ENCODE data around the gene PCDH15. TPM values are rescaled to one million over a fixed set of nuclear protein-coding genes. Genes with fewer than 3 reads are reported as not detected.

The PCDH15 gene
- total and polyA plus RNA-seq, 2 of the 4 experiments (the other 2 are of a cell fraction), result not detected

DNA sequence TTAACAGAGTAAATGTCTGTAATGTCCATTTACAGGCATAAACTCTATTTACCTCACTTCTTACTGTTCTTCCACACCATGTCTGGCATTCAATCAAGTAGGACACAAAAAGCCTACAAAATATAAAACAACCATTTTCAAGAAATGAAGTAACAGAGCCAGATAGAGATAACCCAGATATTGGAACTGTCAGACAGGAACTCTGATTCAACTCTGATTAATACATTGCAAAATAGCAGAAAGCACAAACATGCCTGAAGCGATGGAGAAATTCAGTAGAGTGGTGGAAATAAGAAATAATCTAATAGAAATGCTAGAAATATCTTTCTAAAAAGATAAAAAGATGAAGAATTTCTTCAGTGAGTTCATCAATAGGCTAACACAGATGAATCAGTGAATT is 964.4 kb downstream of the PCDH15 start:
- dilution Hi-C loops (cut with HindIII; ENCODE audit: low sequenced_read_pairs, unreplicated experiment) (no loop called here), in situ Hi-C loops (cut with MboI; ENCODE audit: low sequenced_read_pairs) (no loop called here), intact Hi-C loops (cut with micrococcal nuclease) (no loop called here)
- Histone ChIP-seq H4K8ac (ENCODE audit: low read depth in 2 of 2, low read length in 2 of 2) (no peak overlapping the region), H3K4me3 (ENCODE audit: insufficient read depth, low read depth, low read length) (no peak overlapping the region), H3K9ac (ENCODE audit: low read depth, low read length) (no peak overlapping the region), H2AK5ac (ENCODE audit: low read depth, low read length) (no peak overlapping the region), H2BK5ac (ENCODE audit: low read depth, low read length, poor library complexity, severe bottlenecking) (no peak overlapping the region), H3K4me1 (ENCODE audit: control insufficient read depth, insufficient read depth, low read length) (no peaks in the 10 kb centered on the region), H3K36me3 (ENCODE audit: control insufficient read depth, insufficient read depth, low read length) (no peaks in the 10 kb centered on the region), H3K27me3 (ENCODE audit: control insufficient read depth, insufficient read depth, low read length) (no peaks in the 10 kb centered on the region), H3K4ac (ENCODE audit: low read depth, low read length) (no peak overlapping the region), H2BK120ac (ENCODE audit: low read depth, low read length) (no peak overlapping the region), H3K4me2 (ENCODE audit: low read depth, low read length) (no peak overlapping the region), H2AK9ac (replicated peaks; ENCODE audit: low read depth, low read length, poor library complexity) (no peak overlapping the region), H4K91ac (ENCODE audit: insufficient read depth, low read depth, low read length) (no peak overlapping the region), H4K5ac (ENCODE audit: low read depth, low read length) (no peak overlapping the region), H4K20me1 (ENCODE audit: insufficient read depth, low read length) (no peaks in the 10 kb centered on the region), H3K56ac (ENCODE audit: extremely low read depth, insufficient read depth, low read length) (no peak overlapping the region), H3K23ac (ENCODE audit: low read depth, low read length) (no peak overlapping the region), H3K18ac (ENCODE audit: low read depth, low read length) (no peak overlapping the region), H2AFZ (replicated peaks; ENCODE audit: low read length, poor library complexity) (no peak overlapping the region), H3K27ac (ENCODE audit: insufficient read depth, low read length) (no peak overlapping the region), H2BK20ac (ENCODE audit: low read depth, low read length) (no peak overlapping the region), H3K9me3 (ENCODE audit: control insufficient read depth, insufficient read depth, low read length) (no peaks in the 10 kb centered on the region), H3K14ac (replicated peaks; ENCODE audit: low read depth, low read length) (no peak overlapping the region), H2BK15ac (ENCODE audit: low read depth, low read length) (no peak overlapping the region), H3K79me1 (ENCODE audit: low read depth in 1 of 2, low read length in 2 of 2) (no peaks in the 10 kb centered on the region), H3K9me1 (ENCODE audit: insufficient read depth, low read length) (no peaks in the 10 kb centered on the region)
- ChIA-PET POLR2A (ENCODE audit: unreplicated experiment) (no interaction called here), CTCF (no interaction called here)
- WGBS, 2 experiments (ENCODE audit: extremely low coverage in 2 of 2, insufficient read length in 1 of 2), result no CpG with 5 or more reads among the region's 1 CpG
- no peak for ATAC-seq (ENCODE audit: low read depth)
- DNase-seq, result no peak
- BruUV-seq (replicated peaks), result no TSS peak
- no peak for TF ChIP-seq CTCF (conservative IDR thresholded peaks at IDR 0.05; ENCODE audit: low read depth, low read length)
- TF ChIP-seq BHLHE40 (IDR thresholded peaks at IDR 0.05; ENCODE audit: low read depth, low read length), result no peak
- no peak for TF ChIP-seq FOS (IDR thresholded peaks at IDR 0.05; ENCODE audit: low read depth, low read length)
- no peak for TF ChIP-seq NFE2L2 (IDR thresholded peaks at IDR 0.05; ENCODE audit: low read depth, low read length)
- TF ChIP-seq MXI1 (IDR thresholded peaks at IDR 0.05; ENCODE audit: borderline replicate concordance, low read depth, low read length), result no peak
- no peak for TF ChIP-seq MAZ (IDR thresholded peaks at IDR 0.05; ENCODE audit: borderline replicate concordance, low read depth, low read length)
- no peak for TF ChIP-seq RFX5 (IDR thresholded peaks at IDR 0.05; ENCODE audit: low read depth, low read length)
- no peak for TF ChIP-seq SMC3 (IDR thresholded peaks at IDR 0.05; ENCODE audit: low read depth, low read length)
- TF ChIP-seq RCOR1 (IDR thresholded peaks at IDR 0.05; ENCODE audit: insufficient replicate concordance, low read length), result no peak
- TF ChIP-seq POLR2A (IDR thresholded peaks at IDR 0.05; ENCODE audit: low read depth, low read length), result no peak
- no peak for TF ChIP-seq MAFK (IDR thresholded peaks at IDR 0.05; ENCODE audit: low read depth, low read length)
- TF ChIP-seq RAD21 (IDR thresholded peaks at IDR 0.05; ENCODE audit: low read length), result no peak
- TF ChIP-seq CEBPB (IDR thresholded peaks at IDR 0.05; ENCODE audit: low read depth, low read length), result no peak
- TF ChIP-seq, protein P1, sequence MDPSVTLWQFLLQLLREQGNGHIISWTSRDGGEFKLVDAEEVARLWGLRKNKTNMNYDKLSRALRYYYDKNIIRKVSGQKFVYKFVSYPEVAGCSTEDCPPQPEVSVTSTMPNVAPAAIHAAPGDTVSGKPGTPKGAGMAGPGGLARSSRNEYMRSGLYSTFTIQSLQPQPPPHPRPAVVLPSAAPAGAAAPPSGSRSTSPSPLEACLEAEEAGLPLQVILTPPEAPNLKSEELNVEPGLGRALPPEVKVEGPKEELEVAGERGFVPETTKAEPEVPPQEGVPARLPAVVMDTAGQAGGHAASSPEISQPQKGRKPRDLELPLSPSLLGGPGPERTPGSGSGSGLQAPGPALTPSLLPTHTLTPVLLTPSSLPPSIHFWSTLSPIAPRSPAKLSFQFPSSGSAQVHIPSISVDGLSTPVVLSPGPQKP (IDR thresholded peaks at IDR 0.05; ENCODE audit: borderline replicate concordance, low read depth, low read length), result no peak
- TF ChIP-seq, protein P2, sequence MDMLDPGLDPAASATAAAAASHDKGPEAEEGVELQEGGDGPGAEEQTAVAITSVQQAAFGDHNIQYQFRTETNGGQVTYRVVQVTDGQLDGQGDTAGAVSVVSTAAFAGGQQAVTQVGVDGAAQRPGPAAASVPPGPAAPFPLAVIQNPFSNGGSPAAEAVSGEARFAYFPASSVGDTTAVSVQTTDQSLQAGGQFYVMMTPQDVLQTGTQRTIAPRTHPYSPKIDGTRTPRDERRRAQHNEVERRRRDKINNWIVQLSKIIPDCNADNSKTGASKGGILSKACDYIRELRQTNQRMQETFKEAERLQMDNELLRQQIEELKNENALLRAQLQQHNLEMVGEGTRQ (IDR thresholded peaks at IDR 0.05; ENCODE audit: low read depth, low read length), result no peak
- TF ChIP-seq CHD1 (IDR thresholded peaks at IDR 0.05; ENCODE audit: low read depth, low read length), result no peak

Measured in IMR-90 (cell line).